NCI-H446 (cell line): ENCODE results near the gene OBI1.

Experiments
- DNase-seq, 2 experiments: peaks; one replicate each; lab custom pipeline; 2025; lab: John Stamatoyannopoulos, UW

The OBI1 gene

GRCh38 chr13:78576261-78576660, 82.7 kb downstream of the OBI1 start:
- DNase-seq = no peak

DNA sequence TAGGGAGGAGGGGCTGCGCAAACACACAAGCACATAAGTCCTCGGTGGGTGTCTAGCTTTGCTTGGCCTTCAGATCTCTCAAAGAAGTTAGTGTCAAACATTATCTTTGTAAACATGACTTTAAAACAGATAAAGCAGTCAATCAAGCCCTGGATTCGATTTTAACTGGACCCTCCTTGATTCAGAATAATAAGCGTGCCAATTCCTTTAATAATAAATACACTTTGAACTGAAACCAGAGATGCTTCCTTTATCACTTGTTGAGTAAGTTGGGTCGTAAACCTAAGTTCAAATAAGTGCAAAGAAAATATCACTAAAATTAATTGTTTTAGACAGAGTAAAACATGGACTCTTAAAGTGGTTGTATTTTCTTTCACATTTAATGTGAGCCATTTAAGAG, 86.5 kb downstream of the OBI1 start:
- no peak for DNase-seq

DNA sequence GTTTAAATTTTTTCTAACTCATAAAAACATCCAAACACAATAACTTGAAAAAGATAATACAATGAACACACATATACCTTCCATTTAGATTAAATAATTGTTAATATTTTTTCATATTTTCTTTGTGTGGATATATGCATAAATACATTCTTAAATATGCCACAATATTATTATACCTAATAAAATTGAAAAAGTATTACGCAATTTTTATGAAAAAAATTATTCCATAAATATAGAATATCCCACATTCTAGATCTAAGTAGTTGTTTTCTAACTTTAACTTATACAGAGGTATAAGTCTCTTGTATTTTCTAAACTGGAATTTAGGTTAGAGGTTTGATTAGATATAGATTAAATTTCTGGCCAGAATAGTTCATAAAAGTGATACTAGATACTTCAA, 89.9 kb downstream of the OBI1 start:
- DNase-seq = no peak

DNA sequence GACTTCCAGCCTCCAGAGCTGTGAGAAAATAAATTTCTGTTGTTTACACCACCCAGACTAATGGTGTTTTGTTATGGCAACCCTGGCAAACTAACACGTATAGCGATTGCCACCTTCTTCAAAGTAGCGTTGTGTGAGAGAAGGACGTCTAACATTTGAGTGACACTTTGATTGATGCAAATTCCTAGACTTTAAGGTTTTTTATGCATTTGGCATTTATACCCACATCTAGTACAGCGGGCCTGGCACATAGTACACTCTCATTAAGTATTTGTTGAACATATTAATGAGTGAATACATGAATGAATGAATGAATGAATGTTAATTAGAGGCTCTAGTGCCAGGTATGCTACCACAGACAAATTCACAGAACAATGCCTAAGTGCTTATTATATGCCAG, 92.3 kb downstream of the OBI1 start:
- DNase-seq = no peak
